Heart right ventricle (tissue), 16 donors: ENCODE results near the gene ITGA2B. TPM values are rescaled to one million over a fixed set of nuclear protein-coding genes. Genes with fewer than 3 reads are reported as not detected.

Source experiments
- ATAC-seq, 8 donors: fragments of 200-7000 bp; cut with Tn5 transposase; one replicate each; pipeline ENCODE4 v1.9.1; 2020; ENCODE audit warnings: mild to moderate bottlenecking in 8 of 8, moderate library complexity in 8 of 8, moderate number of reproducible peaks in 1 of 8
- DNase-seq, 2 donors: peaks; one replicate each; pipeline ENCODE4 v3.0.0-alpha.2; 2020
- H3K27ac ChIP-seq, 10 donors: fragments of 200-600 bp; sonication (generic) in 2 of 10; one replicate each; pipeline versions ENCODE4 v1.5.0 to v1.8.0; 2020 to 2022; ENCODE audit warnings: mild to moderate bottlenecking in 3 of 10
- H3K27me3 ChIP-seq, 7 donors: fragments of 200-600 bp; one replicate each; pipeline ENCODE4 v1.8.0; 2021 to 2022; ENCODE audit warnings: mild to moderate bottlenecking in 2 of 7
- H3K36me3 ChIP-seq, 9 donors: fragments of 200-600 bp; sonication (generic) in 1 of 9; one replicate each; pipeline versions ENCODE4 v1.5.0 to v1.8.0; 2020 to 2022; ENCODE audit warnings: mild to moderate bottlenecking in 2 of 9
- H3K4me1 ChIP-seq, 9 donors: fragments of 200-600 bp; sonication (generic) in 1 of 9; one replicate each; pipeline versions ENCODE4 v1.5.0 to v1.8.0; 2020 to 2022; ENCODE audit warnings: mild to moderate bottlenecking in 4 of 9
- H3K4me3 ChIP-seq, 10 donors: fragments of 200-600 bp; sonication (generic) in 2 of 10; one replicate each; pipeline versions ENCODE4 v1.5.0 to v1.8.0; 2020 to 2022; ENCODE audit warnings: mild to moderate bottlenecking in 7 of 10, moderate library complexity in 2 of 10
- H3K9me3 ChIP-seq, 11 donors: fragments of 200-600 bp in 10 of 11; sonication (generic) in 2 of 11; one replicate each; pipeline versions ENCODE4 v1.5.0 to v1.8.0; 2013 to 2022; ENCODE audit warnings: mild to moderate bottlenecking in 2 of 11, control low read depth in 1 of 11, moderate library complexity in 1 of 11
- WGBS, 2 donors: extraction: QIAGEN DNeasy Blood & Tissue Kit; methylation state at CpG; one replicate each; pipeline ENCODE4 v1.1.7; 2013; ENCODE audit warnings: inconsistent platforms in 1 of 2; 5-methylcytosine and 5-hydroxymethylcytosine counted together
- intact Hi-C, 10 donors: fragments of 100-400 bp; cut with DNase I; formaldehyde crosslinking; loops; one replicate each; pipeline versions ENCODE4 v1.11.1 to v1.14.2; 2022
- polyA plus RNA-seq, 2 donors: library from polyadenylated mRNA; stranded (reverse); fragments of 200-250 nt; gene quantifications; one replicate each; pipeline ENCODE4 v1.2.3, GENCODE V29; 2013
- total RNA-seq, 10 donors: library from RNA; stranded (reverse); fragmentation: NEBNext Ultra II Directional in 3 of 10; extraction: Animal tissue kit (Norgen Biotek cat#: 25700) in 3 of 10; gene quantifications; one replicate each; pipeline versions ENCODE4 v1.2.1 to v1.2.4, GENCODE V29; 2021 to 2023
- TF ChIP-seq, protein P1 (sequence below), 9 donors: fragments of 200-600 bp; sonication (generic) in 2 of 9; IDR thresholded peaks; one replicate each; pipeline versions ENCODE4 v1.5.0 to v1.8.0; 2021 to 2022; ENCODE audit warnings: antibody characterized with exemption in 9 of 9, mild to moderate bottlenecking in 5 of 9, moderate library complexity in 1 of 9
- donor health status: Arrhythmogenic right ventricular cardiomyopathy.
- donor health status: ischemic (EF 13 %, LVEDD 7.1; RV severe dilation, severe dysfunction).
- donor health status: healthy with polysubstance abuse.
- donor health status: DM: no; HTN: yes; CAD: no.
- donor health status: DM: no; HTN: no; CAD: no.
- donor health status: ischemic (EF 25% LVEDD 6.9; RV normal size, moderate dysfunction).
- donor health status: ischemic (EF 25% LVEDD 5.7; RV mildly dilated, moderate dysfunction).
- donor health status: healthy.
- donor health status: DM: yes; HTN: yes; CAD: no.
- donor health status: Ischemic cardiomyopathy.
- donor health status: ischemic (EF 35%, LVEDD 5.7; RV mildly dilated, moderate dysfunction).
- donor health status: nonischemic (EF 11% LVEDD 7.7; RV severe dilation, severe dysfunction).
- donor health status: DM: yes; HTN: yes; CAD: no.
- donor health status: PGD.
- donor health status: ischemic (EF 29% LVEDD 5.4; RV normal size, mild dysfunction).
- donor health status: nonischemic (EF 23%, LVEDD 6.1; RV moderate dilation, normal function).

The ITGA2B gene
- total and polyA plus RNA-seq, 12 donors, result 0.18 to 1.2 (median 0.62) TPM; not detected in 1

DNA sequence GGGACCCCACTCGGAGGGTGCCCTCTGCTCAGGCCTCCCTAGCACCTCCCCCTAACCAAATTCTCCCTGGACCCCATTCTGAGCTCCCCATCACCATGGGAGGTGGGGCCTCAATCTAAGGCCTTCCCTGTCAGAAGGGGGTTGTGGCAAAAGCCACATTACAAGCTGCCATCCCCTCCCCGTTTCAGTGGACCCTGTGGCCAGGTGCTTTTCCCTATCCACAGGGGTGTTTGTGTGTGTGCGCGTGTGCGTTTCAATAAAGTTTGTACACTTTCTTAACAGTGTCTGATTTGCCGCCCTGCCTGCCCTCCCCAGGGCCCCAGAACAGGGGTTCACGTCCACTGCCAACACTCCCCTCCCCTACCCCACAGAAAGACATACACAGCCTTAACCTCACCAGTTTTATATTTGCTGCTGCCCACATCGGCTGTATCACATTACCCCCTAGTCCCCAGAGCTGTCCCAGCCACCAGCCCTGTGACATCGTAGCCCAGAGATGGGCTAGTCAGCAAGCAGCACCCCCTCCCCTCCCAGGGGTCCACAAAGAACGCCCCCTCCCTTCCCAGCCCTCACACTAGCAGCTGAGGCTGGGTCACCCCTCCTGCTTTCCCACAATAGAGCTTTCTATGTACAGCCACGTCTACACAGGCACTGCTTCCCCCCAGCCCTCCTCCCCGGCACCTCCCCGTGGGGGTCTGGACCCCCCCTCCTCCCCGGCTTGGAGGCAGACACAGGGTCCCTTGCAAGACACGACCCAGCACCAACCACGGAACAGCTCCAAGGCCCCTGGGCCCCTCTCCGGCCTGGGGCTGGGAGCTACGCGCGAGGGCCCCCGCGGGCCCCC is 36.4 kb downstream of the ITGA2B start:
- intact Hi-C loops, result loop anchor here in 1 of 10 donors (5.0 kb wide), 1 partner anchor 169 kb away; no protein-coding TSS in a partner anchor
- ATAC-seq, result no peak
- 51 to 60% methylated on average over 22 of the region's 22 CpGs for WGBS, 2 donors

GRCh38 chr17:44351961-44352827 is 37.3 kb downstream of the ITGA2B start:
- Histone ChIP-seq H3K27ac (no peak overlapping the region), H3K27me3 (no peaks in the 10 kb centered on the region), H3K4me3 (no peak overlapping the region), H3K4me1 (peaks cover 0 to 24% (median 0%) of the 10 kb centered on the region in 9 donors), H3K36me3 (peaks cover 0 to 46% (median 31%) of the 10 kb centered on the region in 9 donors), H3K9me3 (no peaks in the 10 kb centered on the region)
- DNase-seq, result no peak
- 85% methylated on average over 36 of the region's 36 CpGs for WGBS, 2 donors
- intact Hi-C loops, result loop anchor here in 1 of 10 donors (5.0 kb wide), 1 partner anchor 170 kb away; no protein-coding TSS in a partner anchor
- no peak for ATAC-seq
- TF ChIP-seq, protein P1, sequence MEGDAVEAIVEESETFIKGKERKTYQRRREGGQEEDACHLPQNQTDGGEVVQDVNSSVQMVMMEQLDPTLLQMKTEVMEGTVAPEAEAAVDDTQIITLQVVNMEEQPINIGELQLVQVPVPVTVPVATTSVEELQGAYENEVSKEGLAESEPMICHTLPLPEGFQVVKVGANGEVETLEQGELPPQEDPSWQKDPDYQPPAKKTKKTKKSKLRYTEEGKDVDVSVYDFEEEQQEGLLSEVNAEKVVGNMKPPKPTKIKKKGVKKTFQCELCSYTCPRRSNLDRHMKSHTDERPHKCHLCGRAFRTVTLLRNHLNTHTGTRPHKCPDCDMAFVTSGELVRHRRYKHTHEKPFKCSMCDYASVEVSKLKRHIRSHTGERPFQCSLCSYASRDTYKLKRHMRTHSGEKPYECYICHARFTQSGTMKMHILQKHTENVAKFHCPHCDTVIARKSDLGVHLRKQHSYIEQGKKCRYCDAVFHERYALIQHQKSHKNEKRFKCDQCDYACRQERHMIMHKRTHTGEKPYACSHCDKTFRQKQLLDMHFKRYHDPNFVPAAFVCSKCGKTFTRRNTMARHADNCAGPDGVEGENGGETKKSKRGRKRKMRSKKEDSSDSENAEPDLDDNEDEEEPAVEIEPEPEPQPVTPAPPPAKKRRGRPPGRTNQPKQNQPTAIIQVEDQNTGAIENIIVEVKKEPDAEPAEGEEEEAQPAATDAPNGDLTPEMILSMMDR (IDR thresholded peaks at IDR 0.05), result no peak

More for the DNA sequence above, 36.4 kb downstream of the ITGA2B start:
- Histone ChIP-seq H3K36me3 (peaks cover 0 to 46% (median 31%) of the 10 kb centered on the region in 9 donors), H3K27me3 (no peaks in the 10 kb centered on the region), H3K27ac (peak overlapping the region in 4 of 10 donors; percentile 23 to 60 (median 48)), H3K4me1 (peaks cover 0 to 16% (median 0%) of the 10 kb centered on the region in 9 donors), H3K9me3 (no peaks in the 10 kb centered on the region), H3K4me3 (peak overlapping the region in 9 of 10 donors; percentile 25 to 51 (median 40))
- TF ChIP-seq, protein P1 (IDR thresholded peaks at IDR 0.05), result no peak
- no peak for DNase-seq

- WGBS, 2 donors, result 92 to 93% methylated on average over 8 of the region's 8 CpGs
- Histone ChIP-seq H3K4me1 (peaks cover 0 to 32% (median 0%) of the 10 kb centered on the region in 9 donors), H3K27ac (no peak overlapping the region), H3K36me3 (peaks cover 0 to 46% (median 31%) of the 10 kb centered on the region in 9 donors), H3K9me3 (no peaks in the 10 kb centered on the region), H3K4me3 (no peak overlapping the region), H3K27me3 (no peaks in the 10 kb centered on the region)
- DNase-seq, result no peak
- peak in 1 of 8 donors; percentile 6 for ATAC-seq
- intact Hi-C loops, result loop anchor here in 1 of 10 donors (5.0 kb wide), 1 partner anchor 171 kb away; no protein-coding TSS in a partner anchor
- TF ChIP-seq, protein P1 (IDR thresholded peaks at IDR 0.05), result no peak
Measured at GRCh38 chr17:44351464-44351863, 38.0 kb downstream of the ITGA2B start.
